Kasumi-1 (cell line): ENCODE measurements around the gene NR2F6.
A peak's percentile ranks its signal among the peaks of the same experiment; 100 is the strongest.

Experiments
- DNase-seq, 2 experiments: peaks; one replicate each; lab custom pipeline; 2025; lab: John Stamatoyannopoulos, UW

NR2F6 gene

GRCh38 chr19:17237747-17238706 lies 7.7 kb downstream of the NR2F6 start:
- no peak for DNase-seq

DNA sequence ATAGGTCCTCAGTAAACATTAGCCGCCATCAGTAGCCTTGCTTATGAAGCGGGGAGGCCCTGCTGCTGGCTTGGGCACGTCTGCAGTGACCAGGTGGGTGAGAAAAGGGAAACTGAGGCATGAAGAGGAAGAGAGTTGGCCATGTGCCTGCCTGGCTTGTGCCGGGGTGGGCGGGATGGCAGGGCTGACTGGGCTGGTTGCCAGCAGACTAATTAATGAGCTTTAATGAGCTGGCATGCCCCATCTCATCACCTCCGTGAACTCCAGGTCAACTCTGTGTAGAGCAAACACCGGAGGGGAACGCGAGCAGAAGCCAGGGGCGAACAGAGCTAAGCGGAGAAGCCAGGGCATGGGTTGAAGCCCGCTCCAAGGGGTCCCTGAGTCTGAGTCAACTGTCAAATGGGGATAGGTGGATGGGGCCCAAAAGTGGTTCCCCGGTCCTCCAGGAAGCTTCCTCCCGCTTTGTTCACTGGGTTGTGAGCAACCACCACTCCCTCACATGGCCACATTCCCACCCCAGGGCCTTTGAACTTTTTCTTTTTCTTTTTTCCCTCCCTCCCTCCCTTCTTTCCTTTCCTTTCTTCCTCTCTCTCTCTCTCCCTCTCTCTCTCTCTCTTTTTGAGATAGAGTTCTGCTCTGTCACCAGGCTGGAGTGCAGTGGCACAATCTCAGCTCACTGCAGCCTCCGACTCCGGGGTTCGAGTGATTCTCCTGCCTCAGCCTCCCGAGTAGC lies 8.7 kb downstream of the NR2F6 start:
- DNase-seq: no peak

DNA sequence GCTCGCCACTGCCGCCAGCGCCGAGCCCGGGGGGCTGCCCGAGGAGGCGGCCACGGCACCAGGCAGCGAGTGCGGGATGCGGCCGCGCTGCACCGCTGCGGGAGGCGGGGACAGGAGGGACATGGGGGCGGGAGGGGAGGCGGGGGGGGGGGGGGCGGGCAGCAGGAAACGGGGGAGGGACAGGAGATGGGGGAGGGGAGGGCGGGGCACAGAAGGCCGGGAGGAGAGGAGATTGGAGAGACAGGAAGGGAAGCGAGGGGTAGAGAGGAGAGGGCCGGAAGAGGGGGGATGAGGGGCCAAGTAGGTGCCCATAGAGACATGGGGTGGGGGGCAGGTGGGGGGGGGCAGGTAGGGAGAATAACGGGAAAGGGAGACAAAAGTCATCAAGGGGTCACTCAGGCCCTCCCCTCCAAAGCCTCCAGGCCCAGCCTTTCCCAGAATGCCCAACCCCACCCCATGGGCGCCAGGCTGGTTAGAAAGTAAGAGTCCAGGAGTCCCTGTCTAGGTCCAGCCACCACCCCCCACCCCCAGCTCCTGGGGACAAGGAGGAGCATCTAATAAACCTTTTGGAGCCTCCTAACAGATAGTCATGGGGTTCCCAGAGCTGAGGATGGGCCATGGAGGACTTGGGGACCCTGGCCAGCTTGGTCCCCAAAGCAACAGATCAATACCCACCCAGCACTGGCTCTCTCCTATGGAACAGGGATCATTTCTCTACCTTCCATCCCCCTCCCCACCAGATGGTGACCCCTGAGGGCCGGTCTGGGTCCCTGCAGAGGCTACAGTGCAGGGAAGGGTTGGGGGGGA lies 9.5 kb downstream of the NR2F6 start:
- peak in 1 of 2 experiments; percentile 15 for DNase-seq

DNA sequence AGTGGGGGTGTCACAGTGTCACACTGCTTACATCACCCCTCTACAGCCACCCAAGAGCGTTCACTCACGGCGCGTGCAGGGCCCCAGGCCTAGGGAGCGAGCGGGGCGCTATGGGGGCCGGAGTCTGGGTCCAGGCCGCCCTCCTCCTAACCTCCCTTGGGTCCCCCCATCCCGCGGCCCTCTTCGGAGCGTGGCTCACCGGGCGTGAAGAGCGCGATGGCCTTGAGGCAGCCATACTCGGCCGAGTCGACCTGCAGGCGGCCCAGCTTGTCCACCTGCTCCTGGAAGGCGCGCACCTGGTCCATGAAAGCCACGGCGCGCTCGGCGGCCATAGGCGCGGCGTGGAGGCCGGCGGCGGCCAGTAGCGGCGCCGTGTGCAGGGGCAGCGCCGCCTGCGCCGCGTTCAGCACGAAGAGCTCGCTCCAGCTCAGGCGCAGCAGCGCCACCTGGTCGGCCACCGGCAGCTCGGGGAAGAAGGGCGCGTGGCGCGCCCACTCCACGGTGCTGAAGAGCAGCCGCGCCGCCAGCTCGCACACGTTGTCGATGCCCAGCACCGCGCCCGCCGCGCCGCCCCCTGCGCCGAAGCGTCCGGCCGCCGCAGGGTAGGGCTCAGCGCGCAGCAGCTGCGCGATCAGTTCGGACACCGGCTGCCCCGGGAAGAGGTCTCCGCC lies 10.3 kb downstream of the NR2F6 start:
- DNase-seq: peak; percentile 28 to 31

DNA sequence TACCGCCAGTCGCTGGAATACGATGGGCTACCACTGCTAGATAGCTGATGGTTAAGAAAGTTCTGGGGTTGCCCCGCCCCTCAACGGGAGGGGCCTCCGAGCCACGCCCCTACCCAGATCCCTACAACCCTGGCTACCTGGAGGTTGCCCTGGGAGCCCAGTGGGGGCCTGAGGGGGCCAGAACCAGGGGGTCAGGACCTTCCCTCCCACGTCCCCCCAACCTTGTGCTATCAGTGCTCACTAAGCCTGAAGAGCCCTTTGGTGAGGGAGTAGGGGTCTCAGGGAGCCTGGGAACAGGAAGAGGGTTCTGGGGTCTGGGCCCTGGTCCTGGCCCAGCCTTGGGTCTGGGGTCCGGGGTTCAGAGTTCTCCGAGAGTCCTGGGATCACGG lies 10.8 kb downstream of the NR2F6 start:
- DNase-seq: peak; percentile 48 to 56

GRCh38 chr19:17232258-17232657 lies 13.5 kb downstream of the NR2F6 start:
- DNase-seq: no peak

GRCh38 chr19:17229890-17230289 lies 15.8 kb downstream of the NR2F6 start:
- no peak for DNase-seq

GRCh38 chr19:17227798-17228367 lies 17.8 kb downstream of the NR2F6 start:
- DNase-seq: no peak

DNA sequence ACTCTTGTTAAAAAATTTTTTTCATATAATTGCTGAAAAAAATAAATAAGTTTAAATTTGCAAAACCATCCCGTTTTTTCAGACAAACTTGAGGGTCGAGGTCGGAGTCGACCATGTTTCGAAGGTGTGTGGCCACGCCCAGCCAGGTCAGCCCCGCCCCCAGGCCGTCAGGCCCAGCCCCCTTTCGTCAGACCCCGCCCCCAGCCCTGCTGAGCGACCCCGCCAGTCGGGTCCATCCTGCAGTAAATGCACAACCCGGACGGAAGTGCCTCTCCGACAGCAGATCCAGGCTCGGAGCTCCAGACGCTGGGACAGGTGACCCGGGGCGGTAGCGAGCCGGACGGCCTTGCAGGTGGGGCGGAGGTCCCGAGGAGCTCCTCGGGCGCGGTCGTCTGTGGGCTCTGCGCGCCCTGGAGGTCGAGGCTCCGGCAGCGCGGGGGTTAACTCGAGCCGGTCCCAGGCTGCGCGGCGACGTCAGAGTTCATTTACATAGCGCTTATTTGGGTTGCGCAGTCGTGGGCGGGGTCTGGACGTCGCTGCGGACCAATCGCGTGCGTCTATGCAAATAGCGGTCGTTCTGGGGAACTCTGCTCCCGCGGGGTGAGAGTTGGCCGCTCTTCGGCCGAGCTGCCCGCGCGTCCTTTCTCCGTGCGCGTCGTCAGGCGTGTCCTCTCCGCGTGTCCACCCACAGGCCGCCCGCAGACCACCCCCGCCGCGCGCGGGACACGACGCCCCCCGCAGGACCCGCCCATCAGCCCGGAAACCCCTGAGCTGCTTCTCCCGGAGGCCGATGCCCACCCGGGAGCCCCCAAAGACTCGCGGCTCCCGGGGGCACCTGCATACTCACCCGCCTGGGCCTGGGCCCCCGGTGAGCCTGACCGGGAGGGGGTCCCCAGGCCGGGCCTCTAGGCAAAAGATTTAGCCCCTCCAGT lies 19.5 kb downstream of the NR2F6 start, which contains the start of gene OCEL1:
Gene OCEL1, plus strand, starts transcription at position 225 of the 932 bp plus-strand sequence. Its CDS starts 22 bp downstream, at position 247.
- DNase-seq: peak; percentile 97

- no peak for DNase-seq
Measured at GRCh38 chr19:17225053-17225452, 20.7 kb downstream of the NR2F6 start.

GRCh38 chr19:17220207-17220758 lies 25.4 kb downstream of the NR2F6 start:
- DNase-seq: no peak

DNA sequence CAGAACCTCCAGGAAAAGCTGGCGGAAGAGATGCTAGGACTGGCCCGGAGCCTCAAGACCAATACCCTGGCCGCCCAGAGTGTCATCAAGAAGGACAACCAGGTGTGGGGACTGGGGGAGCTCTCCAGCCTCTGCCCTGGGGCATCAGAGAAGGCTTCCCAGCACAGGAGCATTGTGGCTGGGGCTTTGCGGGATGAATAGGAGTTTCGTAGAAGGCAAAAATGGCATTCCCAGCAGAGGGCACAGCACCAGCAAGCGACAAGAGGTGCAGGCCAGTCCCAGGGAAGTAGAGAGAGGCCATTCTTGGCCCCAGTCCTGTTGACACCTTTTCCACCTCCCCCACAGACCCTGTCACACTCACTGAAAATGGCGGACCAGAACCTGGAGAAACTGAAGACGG lies 26.4 kb downstream of the NR2F6 start:
- DNase-seq: no peak

DNA sequence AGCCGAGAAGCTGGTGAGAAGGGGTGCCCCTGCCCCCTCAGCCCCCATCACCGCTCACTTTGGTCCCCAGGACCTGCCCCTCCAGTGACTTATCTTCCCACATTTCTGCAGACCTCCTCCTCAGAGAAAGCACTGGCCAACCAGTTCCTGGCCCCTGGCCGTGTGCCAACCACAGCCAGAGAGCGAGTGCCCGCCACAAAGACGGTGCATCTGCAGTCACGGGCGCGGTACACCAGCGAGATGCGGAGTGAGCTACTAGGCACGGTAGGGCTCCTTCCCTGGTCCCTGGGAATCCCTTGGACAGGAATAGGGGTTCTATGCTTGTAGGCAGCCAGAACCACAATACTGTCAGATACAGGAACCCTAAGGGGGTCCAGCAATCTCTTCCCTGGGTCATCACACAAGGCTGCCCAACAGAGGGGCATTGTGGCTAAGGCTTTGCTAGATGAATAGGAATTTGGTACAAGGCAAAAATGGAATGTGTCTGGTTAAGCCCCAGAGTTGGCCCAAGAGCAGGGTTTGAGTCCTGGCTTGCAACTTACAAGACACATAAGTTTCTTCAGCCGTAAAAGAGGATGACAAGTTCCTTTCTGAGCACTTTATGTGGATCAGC lies 29.6 kb downstream of the NR2F6 start:
- DNase-seq: no peak

GRCh38 chr19:17215127-17215971 lies 30.4 kb downstream of the NR2F6 start, which contains the start of gene USE1:
Gene USE1 (plus strand): TSS chr19:17215357. CDS start chr19:17215406, 49 bp downstream.
- DNase-seq: peak; percentile 89 to 92

DNA sequence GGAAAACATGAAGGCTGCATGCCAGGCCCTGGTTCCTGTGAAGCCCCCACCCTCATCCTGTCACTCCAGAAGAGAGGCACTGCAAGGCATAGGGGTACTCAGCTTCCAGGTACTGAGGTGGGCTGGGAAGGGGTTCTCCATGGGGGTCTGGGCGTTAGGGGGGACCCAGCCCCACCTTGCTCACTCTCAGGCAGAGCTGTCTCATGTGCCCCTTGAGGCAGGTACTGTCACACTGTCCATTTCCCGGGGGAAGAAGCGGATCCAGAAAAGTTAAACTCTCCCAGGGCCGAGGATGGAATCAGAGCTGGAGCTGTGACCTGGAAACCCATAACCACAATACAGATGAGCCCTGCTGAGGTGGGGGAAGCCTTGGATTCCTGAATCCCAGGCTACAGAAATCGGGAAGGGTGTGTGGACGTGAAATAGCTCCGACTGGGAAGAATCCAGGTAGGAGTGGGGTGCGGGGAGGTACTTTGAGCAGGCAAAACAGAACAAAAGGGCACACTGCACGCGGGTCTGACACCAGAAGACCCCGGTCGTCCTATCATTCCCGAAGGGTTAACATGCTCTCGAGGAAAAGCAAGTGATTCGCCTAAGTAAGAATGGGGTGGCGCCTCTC lies 31.1 kb downstream of the NR2F6 start:
- DNase-seq: no peak

GRCh38 chr19:17213334-17213733 lies 32.4 kb downstream of the NR2F6 start:
- DNase-seq: no peak

GRCh38 chr19:17211547-17212446 lies 33.9 kb downstream of the NR2F6 start:
- no peak for DNase-seq
